ENCODE results near the gene VWC2L. TPM values are rescaled to one million over a fixed set of nuclear protein-coding genes. Genes with fewer than 3 reads are reported as not detected.

VWC2L gene
- total and polyA plus RNA-seq, 2 donors (not counting 1 experiment from before 2014, with no cell fraction given), result not detected

DNA sequence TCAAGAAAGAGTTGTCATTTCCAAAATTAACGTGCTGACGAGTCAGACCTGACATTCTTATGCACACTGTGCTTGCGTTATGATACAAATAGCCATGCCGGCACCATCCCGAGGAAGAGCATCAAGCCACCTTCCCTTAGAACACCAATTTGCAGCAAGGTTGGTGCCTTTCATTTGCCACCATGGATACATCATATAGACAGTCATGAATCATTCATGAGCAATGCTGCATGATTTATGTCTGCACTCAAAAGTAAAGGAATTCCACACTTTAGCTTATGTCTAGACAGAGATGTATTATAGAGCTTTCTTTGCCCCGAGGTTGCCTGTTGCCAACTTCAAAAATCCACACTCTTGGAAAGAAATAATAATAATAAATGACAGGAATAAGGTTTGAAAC lies 166.9 kb downstream of the VWC2L start:
- Histone ChIP-seq H3K27ac (ENCODE audit: low read length in 2 of 2) (no peak overlapping the region), H4K20me1 (ENCODE audit: control insufficient read depth, insufficient read depth, low read length, poor library complexity, severe bottlenecking) (no peaks in the 10 kb centered on the region), H3K36me3 (replicated peaks in 1 of 2; ENCODE audit: control extremely low read depth in 1 of 2, control insufficient read depth in 1 of 2, extremely low read depth in 1 of 2, insufficient read depth in 2 of 2, low read length in 1 of 2) (no peaks in the 10 kb centered on the region), H3K27me3 (replicated peaks in 1 of 4; ENCODE audit: control extremely low read depth in 1 of 4, control insufficient read depth in 3 of 4, insufficient read depth in 4 of 4, low read length in 3 of 4) (no peaks in the 10 kb centered on the region), H3K4me2 (replicated peaks; ENCODE audit: low read depth, low read length, poor library complexity, severe bottlenecking) (no peak overlapping the region), H3K9me3 (ENCODE audit: control extremely low read depth in 1 of 3, control insufficient read depth in 2 of 3, insufficient read depth in 1 of 3, low read length in 2 of 3) (no peaks in the 10 kb centered on the region), H3K4me1 (ENCODE audit: control insufficient read depth in 2 of 2, insufficient read depth in 2 of 2, low read length in 2 of 2) (peaks cover 0 to 6% of the 10 kb centered on the region in 2 donors), H2AFZ (ENCODE audit: insufficient read depth, low read depth, low read length, poor library complexity, severe bottlenecking) (no peak overlapping the region), H3K4me3 (ENCODE audit: control extremely low read depth in 1 of 5, extremely low read depth in 1 of 5, insufficient read depth in 1 of 5, low read depth in 2 of 5, low read length in 4 of 5) (no peak overlapping the region), H3K9ac (ENCODE audit: low read length) (no peak overlapping the region), H3K79me2 (ENCODE audit: control insufficient read depth, insufficient read depth, low read length) (no peaks in the 10 kb centered on the region)
- TF ChIP-seq EZH2 (IDR thresholded peaks at IDR 0.05; ENCODE audit: borderline replicate concordance, insufficient read depth, low read depth, low read length, poor library complexity, severe bottlenecking), result no peak
- TF ChIP-seq, protein P1, sequence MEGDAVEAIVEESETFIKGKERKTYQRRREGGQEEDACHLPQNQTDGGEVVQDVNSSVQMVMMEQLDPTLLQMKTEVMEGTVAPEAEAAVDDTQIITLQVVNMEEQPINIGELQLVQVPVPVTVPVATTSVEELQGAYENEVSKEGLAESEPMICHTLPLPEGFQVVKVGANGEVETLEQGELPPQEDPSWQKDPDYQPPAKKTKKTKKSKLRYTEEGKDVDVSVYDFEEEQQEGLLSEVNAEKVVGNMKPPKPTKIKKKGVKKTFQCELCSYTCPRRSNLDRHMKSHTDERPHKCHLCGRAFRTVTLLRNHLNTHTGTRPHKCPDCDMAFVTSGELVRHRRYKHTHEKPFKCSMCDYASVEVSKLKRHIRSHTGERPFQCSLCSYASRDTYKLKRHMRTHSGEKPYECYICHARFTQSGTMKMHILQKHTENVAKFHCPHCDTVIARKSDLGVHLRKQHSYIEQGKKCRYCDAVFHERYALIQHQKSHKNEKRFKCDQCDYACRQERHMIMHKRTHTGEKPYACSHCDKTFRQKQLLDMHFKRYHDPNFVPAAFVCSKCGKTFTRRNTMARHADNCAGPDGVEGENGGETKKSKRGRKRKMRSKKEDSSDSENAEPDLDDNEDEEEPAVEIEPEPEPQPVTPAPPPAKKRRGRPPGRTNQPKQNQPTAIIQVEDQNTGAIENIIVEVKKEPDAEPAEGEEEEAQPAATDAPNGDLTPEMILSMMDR (IDR thresholded peaks at IDR 0.05), result no peak
- Mint-ChIP-seq H3K27ac (no peak overlapping the region), H3K4me3 (no peak overlapping the region), H3K27me3 (peaks cover 1% of the 10 kb centered on the region), H3K4me1 (peaks cover 9% of the 10 kb centered on the region), H3K9me3 (ENCODE audit: insufficient read depth) (no peaks in the 10 kb centered on the region)
- WGBS (ENCODE audit: insufficient coverage), result 94% methylated on average over 4 of the region's 6 CpGs
- CTCF ChIA-PET, result no interaction called here
- POLR2A ChIA-PET, result no interaction called here
- no peak for DNase-seq
- no peak for ATAC-seq (ENCODE audit: low read depth)
- intact Hi-C loops (cut with micrococcal nuclease), result no loop called here

DNA sequence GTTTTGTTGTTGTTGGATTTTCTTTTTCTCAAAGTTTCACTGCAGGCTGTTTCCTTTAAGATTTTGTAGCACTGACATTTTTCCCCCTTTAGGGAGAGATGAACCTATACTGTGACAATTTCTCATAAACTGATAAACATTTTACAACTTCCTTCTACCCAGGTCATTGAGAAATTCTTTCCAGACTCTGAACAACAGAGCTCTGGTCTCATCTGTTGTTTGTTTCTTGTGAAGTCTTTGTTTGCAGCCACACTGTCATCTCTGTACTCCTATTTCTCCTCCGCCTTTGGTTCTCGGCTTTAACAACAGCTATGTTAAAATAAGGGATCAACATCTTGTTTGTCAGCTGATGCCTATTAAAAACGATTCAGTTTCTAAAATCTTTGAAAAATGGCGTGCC lies 167.6 kb downstream of the VWC2L start:
- H3K36me3 ChIP-seq (replicated peaks in 1 of 2; ENCODE audit: control extremely low read depth in 1 of 2, control insufficient read depth in 1 of 2, extremely low read depth in 1 of 2, insufficient read depth in 2 of 2, low read length in 1 of 2), result no peaks in the 10 kb centered on the region
- no peak overlapping the region for H3K4me2 ChIP-seq (replicated peaks; ENCODE audit: low read depth, low read length, poor library complexity, severe bottlenecking)
- no peak overlapping the region for H3K27ac ChIP-seq (ENCODE audit: low read length in 2 of 2)
- POLR2A ChIA-PET, result no interaction called here
- H3K9ac ChIP-seq (ENCODE audit: low read length), result no peak overlapping the region
- H3K9me3 Mint-ChIP-seq (ENCODE audit: insufficient read depth), result no peaks in the 10 kb centered on the region
- no peaks in the 10 kb centered on the region for H3K27me3 ChIP-seq (replicated peaks in 1 of 4; ENCODE audit: control extremely low read depth in 1 of 4, control insufficient read depth in 3 of 4, insufficient read depth in 4 of 4, low read length in 3 of 4)
- intact Hi-C loops (cut with micrococcal nuclease), result no loop called here
- CTCF ChIA-PET, result no interaction called here
- H3K4me3 Mint-ChIP-seq, result no peak overlapping the region
- no peak overlapping the region for H3K4me3 ChIP-seq (ENCODE audit: control extremely low read depth in 1 of 5, extremely low read depth in 1 of 5, insufficient read depth in 1 of 5, low read depth in 2 of 5, low read length in 4 of 5)
- H3K27ac Mint-ChIP-seq, result no peak overlapping the region
- no peak for DNase-seq
- no peaks in the 10 kb centered on the region for H4K20me1 ChIP-seq (ENCODE audit: control insufficient read depth, insufficient read depth, low read length, poor library complexity, severe bottlenecking)
- ATAC-seq (ENCODE audit: low read depth), result no peak
- peaks cover 9% of the 10 kb centered on the region for H3K4me1 Mint-ChIP-seq
- H3K27me3 Mint-ChIP-seq, result peaks cover 6% of the 10 kb centered on the region
- no peaks in the 10 kb centered on the region for H3K79me2 ChIP-seq (ENCODE audit: control insufficient read depth, insufficient read depth, low read length)
- H2AFZ ChIP-seq (ENCODE audit: insufficient read depth, low read depth, low read length, poor library complexity, severe bottlenecking), result no peak overlapping the region
- WGBS (ENCODE audit: insufficient coverage), result no CpG with 5 or more reads among the region's 4 CpGs
- H3K4me1 ChIP-seq (ENCODE audit: control insufficient read depth in 2 of 2, insufficient read depth in 2 of 2, low read length in 2 of 2), result peaks cover 0 to 6% of the 10 kb centered on the region in 2 donors
- no peaks in the 10 kb centered on the region for H3K9me3 ChIP-seq (ENCODE audit: control extremely low read depth in 1 of 3, control insufficient read depth in 2 of 3, insufficient read depth in 1 of 3, low read length in 2 of 3)
- no peak for TF ChIP-seq EZH2 (IDR thresholded peaks at IDR 0.05; ENCODE audit: borderline replicate concordance, insufficient read depth, low read depth, low read length, poor library complexity, severe bottlenecking)
- TF ChIP-seq, protein P1 (IDR thresholded peaks at IDR 0.05), result no peak

All from B cell (primary cell).